Measurements from ENCODE around the gene LRMDA.

The LRMDA gene

DNA sequence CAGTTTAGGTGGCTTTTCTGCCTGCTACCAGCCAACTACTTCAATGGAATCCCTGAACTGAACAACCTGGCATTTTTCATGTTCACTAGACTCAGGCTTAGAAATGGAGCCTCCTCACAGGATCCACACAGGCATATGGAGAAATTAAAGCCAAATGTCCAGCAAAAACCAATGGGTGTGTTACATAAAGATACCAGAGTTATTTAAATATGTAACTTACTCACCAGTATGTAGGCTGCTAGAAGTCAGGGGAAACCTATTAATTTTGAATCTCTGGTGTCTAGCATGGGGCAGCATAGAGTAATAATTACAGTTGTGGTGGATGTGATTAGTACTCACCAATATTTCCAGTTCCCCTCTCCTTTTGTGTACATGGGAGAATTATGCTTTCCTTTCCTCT is 383.6 kb downstream of the LRMDA start:
- TF ChIP-seq, protein P1, sequence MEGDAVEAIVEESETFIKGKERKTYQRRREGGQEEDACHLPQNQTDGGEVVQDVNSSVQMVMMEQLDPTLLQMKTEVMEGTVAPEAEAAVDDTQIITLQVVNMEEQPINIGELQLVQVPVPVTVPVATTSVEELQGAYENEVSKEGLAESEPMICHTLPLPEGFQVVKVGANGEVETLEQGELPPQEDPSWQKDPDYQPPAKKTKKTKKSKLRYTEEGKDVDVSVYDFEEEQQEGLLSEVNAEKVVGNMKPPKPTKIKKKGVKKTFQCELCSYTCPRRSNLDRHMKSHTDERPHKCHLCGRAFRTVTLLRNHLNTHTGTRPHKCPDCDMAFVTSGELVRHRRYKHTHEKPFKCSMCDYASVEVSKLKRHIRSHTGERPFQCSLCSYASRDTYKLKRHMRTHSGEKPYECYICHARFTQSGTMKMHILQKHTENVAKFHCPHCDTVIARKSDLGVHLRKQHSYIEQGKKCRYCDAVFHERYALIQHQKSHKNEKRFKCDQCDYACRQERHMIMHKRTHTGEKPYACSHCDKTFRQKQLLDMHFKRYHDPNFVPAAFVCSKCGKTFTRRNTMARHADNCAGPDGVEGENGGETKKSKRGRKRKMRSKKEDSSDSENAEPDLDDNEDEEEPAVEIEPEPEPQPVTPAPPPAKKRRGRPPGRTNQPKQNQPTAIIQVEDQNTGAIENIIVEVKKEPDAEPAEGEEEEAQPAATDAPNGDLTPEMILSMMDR (IDR thresholded peaks at IDR 0.05; ENCODE audit: unreplicated experiment in 3 of 3): no peak
- no peaks in the 10 kb centered on the region for H3K36me3 Mint-ChIP-seq (ENCODE audit: low read depth)
- H3K27me3 Mint-ChIP-seq (ENCODE audit: low read depth): peaks cover 55% of the 10 kb centered on the region
- peaks cover 7% of the 10 kb centered on the region for H3K9me3 Mint-ChIP-seq
- H3K4me3 Mint-ChIP-seq: no peak overlapping the region
- no peak overlapping the region for H3K27ac Mint-ChIP-seq
- H3K4me1 Mint-ChIP-seq: no peaks in the 10 kb centered on the region

DNA sequence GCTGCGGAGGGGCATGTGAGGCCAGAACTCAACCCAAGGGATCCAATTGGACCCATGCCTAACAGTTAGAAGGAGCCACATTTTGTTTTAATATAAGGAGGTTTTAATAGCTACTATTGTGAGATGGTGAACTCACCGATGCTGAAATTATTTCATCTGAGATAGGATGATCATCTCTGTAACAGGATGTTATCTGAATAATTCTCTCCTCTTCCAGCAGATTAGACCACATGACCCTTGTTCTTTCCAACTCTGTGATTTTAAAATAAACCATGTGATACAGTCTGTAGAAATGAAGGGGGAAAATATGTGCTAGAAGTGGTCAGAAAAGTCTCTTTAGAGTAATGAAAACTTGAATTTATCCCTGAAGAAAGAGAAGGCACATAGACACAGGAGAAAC is 385.8 kb downstream of the LRMDA start:
- Mint-ChIP-seq H3K4me3 (no peak overlapping the region), H3K36me3 (ENCODE audit: low read depth) (no peaks in the 10 kb centered on the region), H3K9me3 (peaks cover 19% of the 10 kb centered on the region), H3K4me1 (no peaks in the 10 kb centered on the region), H3K27me3 (ENCODE audit: low read depth) (peaks cover 42% of the 10 kb centered on the region), H3K27ac (no peak overlapping the region)
- TF ChIP-seq, protein P1 (IDR thresholded peaks at IDR 0.05; ENCODE audit: unreplicated experiment in 3 of 3): no peak

DNA sequence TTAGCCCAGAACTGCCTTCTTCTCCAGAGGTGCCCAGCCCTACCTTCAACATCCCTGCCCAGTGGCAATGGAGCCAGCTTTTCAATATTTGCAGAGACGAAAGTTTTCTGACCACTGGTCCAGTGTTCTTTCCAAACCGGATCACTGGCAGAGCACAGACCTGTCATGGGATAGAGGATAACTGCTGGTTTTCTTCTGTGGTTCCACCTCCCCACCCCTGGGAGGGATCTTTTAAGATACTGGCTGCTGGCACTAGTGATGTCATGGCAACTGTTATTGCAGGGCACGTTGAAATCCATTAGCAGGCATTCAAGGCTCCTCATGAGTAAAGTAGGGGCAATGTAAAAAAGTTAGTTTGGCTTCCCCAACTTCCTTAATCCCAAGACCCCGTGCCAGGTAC is 387.1 kb downstream of the LRMDA start:
- Mint-ChIP-seq H3K4me1 (no peaks in the 10 kb centered on the region), H3K4me3 (no peak overlapping the region), H3K27me3 (ENCODE audit: low read depth) (peaks cover 42% of the 10 kb centered on the region), H3K9me3 (peaks cover 25% of the 10 kb centered on the region), H3K36me3 (ENCODE audit: low read depth) (no peaks in the 10 kb centered on the region), H3K27ac (no peak overlapping the region)
- TF ChIP-seq, protein P1 (IDR thresholded peaks at IDR 0.05; ENCODE audit: unreplicated experiment in 3 of 3): no peak

DNA sequence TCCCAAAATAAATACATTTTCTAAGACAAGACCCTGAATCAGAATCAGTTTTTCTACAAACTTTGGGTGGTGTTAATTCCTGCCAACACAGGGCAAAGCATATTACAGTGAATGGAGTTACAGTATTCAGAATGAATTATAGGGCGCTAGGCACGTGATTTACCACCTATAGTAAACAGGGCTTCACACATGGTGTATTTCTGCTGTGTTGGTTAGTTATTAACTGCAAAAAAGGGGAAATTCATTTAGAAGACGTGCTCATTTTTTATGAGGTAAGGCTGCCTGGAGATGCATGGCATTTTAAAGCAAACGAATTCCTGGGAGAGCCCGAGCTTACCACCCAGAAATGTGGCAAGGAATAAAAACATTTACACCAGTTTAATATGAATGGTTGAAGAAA is 393.8 kb downstream of the LRMDA start:
- H3K9me3 Mint-ChIP-seq: peaks cover 18% of the 10 kb centered on the region
- no peaks in the 10 kb centered on the region for H3K36me3 Mint-ChIP-seq (ENCODE audit: low read depth)
- peaks cover 50% of the 10 kb centered on the region for H3K4me1 Mint-ChIP-seq
- peak overlapping the region; percentile 78 to 86 (median 79) for H3K27ac Mint-ChIP-seq
- no peak overlapping the region for H3K4me3 Mint-ChIP-seq
- H3K27me3 Mint-ChIP-seq (ENCODE audit: low read depth): no peaks in the 10 kb centered on the region
- TF ChIP-seq, protein P1 (IDR thresholded peaks at IDR 0.05; ENCODE audit: unreplicated experiment in 3 of 3): no peak

DNA sequence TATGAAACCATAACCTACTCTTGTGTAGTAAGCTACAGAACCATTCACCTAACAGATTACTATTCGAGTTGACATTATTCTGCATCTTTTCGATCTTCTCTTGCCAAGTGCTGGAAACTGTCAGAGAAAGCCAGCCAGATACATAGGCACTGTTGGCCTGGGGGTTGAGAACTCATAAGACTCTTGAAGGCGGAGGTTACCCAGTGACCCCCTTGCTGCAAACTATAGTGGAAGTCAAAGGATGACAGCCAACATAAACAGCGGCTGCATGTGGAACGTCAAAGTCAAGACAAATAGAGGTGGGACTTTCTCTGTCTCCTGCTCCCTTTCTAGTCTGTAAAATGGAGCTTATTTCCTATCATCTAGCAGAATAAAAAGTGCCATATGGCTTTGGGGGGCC is 394.2 kb downstream of the LRMDA start:
- H3K36me3 Mint-ChIP-seq (ENCODE audit: low read depth): no peaks in the 10 kb centered on the region
- peak overlapping the region; percentile 78 to 86 (median 79) for H3K27ac Mint-ChIP-seq
- TF ChIP-seq, protein P1 (IDR thresholded peaks at IDR 0.05; ENCODE audit: unreplicated experiment in 3 of 3): no peak
- H3K4me1 Mint-ChIP-seq: peaks cover 50% of the 10 kb centered on the region
- H3K27me3 Mint-ChIP-seq (ENCODE audit: low read depth): peaks cover 2% of the 10 kb centered on the region
- H3K9me3 Mint-ChIP-seq: peaks cover 14% of the 10 kb centered on the region
- peak overlapping the region in 1 of 3 experiments; percentile 20 for H3K4me3 Mint-ChIP-seq

DNA sequence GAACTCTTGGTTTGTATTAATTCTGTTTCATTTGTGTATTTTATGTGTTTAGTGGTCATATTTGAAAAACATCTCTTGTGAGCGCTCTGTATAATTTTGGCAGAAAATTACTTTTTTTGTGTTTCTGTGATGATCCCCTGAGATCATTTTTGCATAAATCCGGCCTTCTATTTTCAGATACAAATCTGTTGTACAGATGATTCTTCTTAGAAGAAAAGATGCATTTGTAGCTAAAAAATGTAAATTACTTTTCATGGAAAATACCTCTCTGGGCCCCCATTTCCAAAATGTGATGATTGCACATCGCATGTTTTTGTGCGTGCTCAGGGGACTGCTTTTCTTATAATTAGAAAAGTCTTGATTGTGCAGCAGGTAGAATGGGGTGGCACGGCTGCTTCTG is 395.4 kb downstream of the LRMDA start:
- H3K4me1 Mint-ChIP-seq: peaks cover 50% of the 10 kb centered on the region
- peak overlapping the region in 2 of 3 experiments; percentile 78 for H3K27ac Mint-ChIP-seq
- TF ChIP-seq, protein P1 (IDR thresholded peaks at IDR 0.05; ENCODE audit: unreplicated experiment in 3 of 3): no peak
- peaks cover 4% of the 10 kb centered on the region for H3K27me3 Mint-ChIP-seq (ENCODE audit: low read depth)
- peaks cover 9% of the 10 kb centered on the region for H3K9me3 Mint-ChIP-seq
- H3K36me3 Mint-ChIP-seq (ENCODE audit: low read depth): no peaks in the 10 kb centered on the region
- no peak overlapping the region for H3K4me3 Mint-ChIP-seq
